Neural progenitor cell (in vitro differentiated cells): ENCODE results near the gene TEX2.

Source experiments
- CTCF ChIP-seq: fragments of 200-600 bp; sonication (generic); IDR thresholded peaks from 2 replicates; pipeline ENCODE4 v1.5.1; 2017; ENCODE audit warnings: antibody characterized with exemption, mild to moderate bottlenecking
- EZH2 ChIP-seq: fragments of 200-600 bp; sonication (generic); IDR thresholded peaks from 2 replicates; pipeline ENCODE4 v1.6.1; 2017; ENCODE audit warnings: antibody characterized with exemption, mild to moderate bottlenecking, moderate library complexity
- EZH2phosphoT487 ChIP-seq: fragments of 200-600 bp; sonication (generic); IDR thresholded peaks from 2 replicates; pipeline ENCODE4 v1.6.1; 2017; ENCODE audit warnings: antibody characterized with exemption

GRCh38 chr17:64125937-64126336 is 137.1 kb downstream of the TEX2 start:
- TF ChIP-seq EZH2 (no peak), EZH2phosphoT487 (no peak), CTCF (no peak)
